Measurements from ENCODE around the gene PTGDR2. TPM values are rescaled to one million over a fixed set of nuclear protein-coding genes. Genes with fewer than 3 reads are reported as not detected.

PTGDR2 gene
- total and polyA plus RNA-seq, 9 of the 15 experiments (the other 6 are each of a cell fraction or from before 2014, with no cell fraction given): 0.51 to 2.6 (median 1.6) TPM

DNA sequence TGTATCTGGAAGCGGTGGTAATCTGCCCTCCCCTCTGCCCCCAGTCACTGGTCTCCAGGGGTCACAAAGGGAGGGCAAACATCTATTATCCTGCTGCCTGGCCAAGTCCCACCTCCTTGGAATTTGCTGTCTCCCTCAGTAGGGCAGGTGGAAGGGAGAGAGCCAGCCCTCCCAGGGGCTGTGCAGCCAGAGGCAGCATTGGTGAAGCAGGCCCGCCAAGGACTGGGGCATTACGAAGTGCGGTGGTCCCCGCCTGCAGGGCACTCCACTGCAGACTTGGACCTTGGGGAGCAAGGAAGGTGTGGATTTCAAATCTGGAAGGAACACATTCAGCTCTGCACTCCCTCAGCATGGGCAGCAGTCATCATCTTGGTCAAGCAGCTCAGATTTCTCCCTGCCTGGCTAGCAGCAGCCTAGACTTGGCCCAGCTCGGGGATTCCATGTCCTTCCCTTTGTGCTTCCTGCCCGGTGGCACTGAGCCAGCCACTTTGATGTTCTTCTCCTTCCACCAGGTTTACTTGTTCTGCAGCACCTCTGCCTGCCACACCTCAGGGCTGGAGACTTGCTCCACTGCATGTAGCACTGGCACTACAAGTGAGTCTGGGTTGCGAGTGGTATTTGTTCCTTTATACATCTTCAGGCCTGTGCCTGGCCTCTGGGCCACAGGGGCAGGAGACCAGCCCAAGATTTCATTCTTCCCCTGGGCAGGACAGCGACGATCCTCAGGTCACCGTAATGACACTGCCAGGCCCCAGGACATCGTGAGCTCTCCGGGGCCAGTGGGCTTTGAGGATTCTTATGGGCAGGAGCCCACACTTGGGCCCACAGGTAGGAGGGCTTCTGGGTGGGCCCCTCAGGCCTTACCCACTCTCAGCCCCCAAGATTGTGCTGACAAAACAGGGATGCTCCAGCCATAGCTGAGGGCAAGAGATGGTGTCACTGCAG, 18.9 kb upstream of the PTGDR2 start (continued):
- TF ChIP-seq, protein P1, sequence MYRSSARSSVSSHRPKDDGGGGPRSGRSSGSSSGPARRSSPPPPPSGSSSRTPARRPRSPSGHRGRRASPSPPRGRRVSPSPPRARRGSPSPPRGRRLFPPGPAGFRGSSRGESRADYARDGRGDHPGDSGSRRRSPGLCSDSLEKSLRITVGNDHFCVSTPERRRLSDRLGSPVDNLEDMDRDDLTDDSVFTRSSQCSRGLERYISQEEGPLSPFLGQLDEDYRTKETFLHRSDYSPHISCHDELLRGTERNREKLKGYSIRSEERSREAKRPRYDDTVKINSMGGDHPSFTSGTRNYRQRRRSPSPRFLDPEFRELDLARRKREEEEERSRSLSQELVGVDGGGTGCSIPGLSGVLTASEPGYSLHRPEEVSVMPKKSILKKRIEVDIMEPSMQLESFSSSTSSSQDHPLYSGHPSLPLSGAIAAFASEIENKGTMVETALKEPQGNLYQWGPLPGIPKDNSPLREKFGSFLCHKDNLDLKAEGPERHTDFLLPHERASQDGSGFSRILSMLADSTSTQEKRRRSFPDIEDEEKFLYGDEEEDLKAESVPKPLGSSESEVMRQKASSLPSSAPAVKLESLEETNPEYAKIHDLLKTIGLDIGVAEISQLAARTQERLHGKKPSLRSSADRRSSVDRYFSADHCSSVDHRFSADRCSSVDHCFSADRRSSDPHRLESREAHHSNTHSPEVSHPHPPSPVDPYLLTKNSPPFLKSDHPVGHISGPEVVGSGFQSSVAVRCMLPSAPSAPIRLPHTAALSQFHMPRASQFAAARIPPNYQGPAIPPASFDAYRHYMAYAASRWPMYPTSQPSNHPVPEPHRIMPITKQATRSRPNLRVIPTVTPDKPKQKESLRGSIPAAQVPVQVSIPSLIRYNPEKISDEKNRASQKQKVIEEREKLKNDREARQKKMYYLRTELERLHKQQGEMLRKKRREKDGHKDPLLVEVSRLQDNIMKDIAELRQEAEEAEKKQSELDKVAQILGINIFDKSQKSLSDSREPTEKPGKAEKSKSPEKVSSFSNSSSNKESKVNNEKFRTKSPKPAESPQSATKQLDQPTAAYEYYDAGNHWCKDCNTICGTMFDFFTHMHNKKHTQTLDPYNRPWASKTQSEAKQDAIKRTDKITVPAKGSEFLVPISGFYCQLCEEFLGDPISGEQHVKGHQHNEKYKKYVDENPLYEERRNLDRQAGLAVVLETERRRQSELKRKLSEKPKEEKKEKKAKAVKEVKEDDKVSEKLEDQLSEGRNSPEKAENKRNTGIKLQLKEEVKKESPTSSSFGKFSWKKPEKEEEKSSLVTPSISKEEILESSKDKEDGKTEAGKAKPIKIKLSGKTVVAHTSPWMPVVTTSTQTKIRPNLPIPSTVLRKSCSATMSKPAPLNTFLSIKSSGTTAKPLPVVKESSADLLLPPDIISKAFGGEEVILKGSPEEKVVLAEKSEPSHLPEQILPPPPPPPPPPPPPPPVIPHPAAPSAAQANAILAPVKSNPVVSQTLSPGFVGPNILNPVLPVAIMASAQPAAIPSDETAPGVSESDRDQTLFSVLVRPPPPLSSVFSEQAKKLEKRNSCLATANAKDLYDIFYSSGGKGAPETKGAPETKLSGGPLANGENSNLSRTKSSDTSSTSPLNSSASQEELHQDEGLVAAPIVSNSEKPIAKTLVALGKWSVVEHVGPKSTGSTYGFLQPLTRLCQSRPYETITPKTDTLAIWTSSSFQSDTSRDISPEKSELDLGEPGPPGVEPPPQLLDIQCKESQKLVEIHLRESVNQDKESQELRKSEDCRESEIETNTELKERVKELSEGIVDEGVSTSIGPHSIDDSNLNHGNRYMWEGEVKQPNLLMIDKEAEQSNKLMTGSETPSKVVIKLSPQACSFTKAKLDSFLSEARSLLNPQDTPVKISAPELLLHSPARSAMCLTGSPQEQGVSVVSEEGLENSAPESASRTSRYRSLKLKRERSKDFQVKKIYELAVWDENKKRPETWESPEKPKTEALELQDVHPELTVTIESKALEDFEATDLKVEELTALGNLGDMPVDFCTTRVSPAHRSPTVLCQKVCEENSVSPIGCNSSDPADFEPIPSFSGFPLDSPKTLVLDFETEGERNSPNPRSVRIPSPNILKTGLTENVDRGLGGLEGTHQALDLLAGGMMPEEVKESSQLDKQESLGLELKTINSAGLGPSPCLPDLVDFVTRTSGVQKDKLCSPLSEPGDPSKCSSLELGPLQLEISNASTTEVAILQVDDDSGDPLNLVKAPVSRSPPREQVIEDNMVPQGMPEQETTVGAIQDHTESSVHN (IDR thresholded peaks at IDR 0.05; ENCODE audit: borderline replicate concordance in 1 of 2, low read depth in 1 of 2): no peak
- TF ChIP-seq PURB (CRISPR knock-in tag; IDR thresholded peaks at IDR 0.05; ENCODE audit: low read depth): no peak
- TF ChIP-seq NCOA6 (IDR thresholded peaks at IDR 0.05): no peak
- TF ChIP-seq ETV6 (IDR thresholded peaks at IDR 0.05; ENCODE audit: borderline replicate concordance in 1 of 2, low read depth in 2 of 2, low read length in 1 of 2): no peak
- no peak for TF ChIP-seq ETV6 (CRISPR knock-in tag; IDR thresholded peaks at IDR 0.05; ENCODE audit: borderline replicate concordance)
- no peak for TF ChIP-seq BCL6 (CRISPR knock-in tag; IDR thresholded peaks at IDR 0.05)
- no peak for TF ChIP-seq STAT5A (IDR thresholded peaks at IDR 0.05; ENCODE audit: borderline replicate concordance, low read length)
- TF ChIP-seq, protein P2, sequence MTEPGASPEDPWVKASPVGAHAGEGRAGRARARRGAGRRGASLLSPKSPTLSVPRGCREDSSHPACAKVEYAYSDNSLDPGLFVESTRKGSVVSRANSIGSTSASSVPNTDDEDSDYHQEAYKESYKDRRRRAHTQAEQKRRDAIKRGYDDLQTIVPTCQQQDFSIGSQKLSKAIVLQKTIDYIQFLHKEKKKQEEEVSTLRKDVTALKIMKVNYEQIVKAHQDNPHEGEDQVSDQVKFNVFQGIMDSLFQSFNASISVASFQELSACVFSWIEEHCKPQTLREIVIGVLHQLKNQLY (CRISPR knock-in tag; conservative IDR thresholded peaks at IDR 0.05): no peak
- no peak for TF ChIP-seq ZFPM2 (CRISPR knock-in tag; IDR thresholded peaks at IDR 0.05)
- TF ChIP-seq ZNF217 (CRISPR knock-in tag; IDR thresholded peaks at IDR 0.05): no peak
- TF ChIP-seq, protein P3, sequence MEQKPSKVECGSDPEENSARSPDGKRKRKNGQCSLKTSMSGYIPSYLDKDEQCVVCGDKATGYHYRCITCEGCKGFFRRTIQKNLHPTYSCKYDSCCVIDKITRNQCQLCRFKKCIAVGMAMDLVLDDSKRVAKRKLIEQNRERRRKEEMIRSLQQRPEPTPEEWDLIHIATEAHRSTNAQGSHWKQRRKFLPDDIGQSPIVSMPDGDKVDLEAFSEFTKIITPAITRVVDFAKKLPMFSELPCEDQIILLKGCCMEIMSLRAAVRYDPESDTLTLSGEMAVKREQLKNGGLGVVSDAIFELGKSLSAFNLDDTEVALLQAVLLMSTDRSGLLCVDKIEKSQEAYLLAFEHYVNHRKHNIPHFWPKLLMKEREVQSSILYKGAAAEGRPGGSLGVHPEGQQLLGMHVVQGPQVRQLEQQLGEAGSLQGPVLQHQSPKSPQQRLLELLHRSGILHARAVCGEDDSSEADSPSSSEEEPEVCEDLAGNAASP (IDR thresholded peaks at IDR 0.05): no peak

Measured in K562 (cell line).